GM12878 (cell line): ENCODE results near the gene PLEKHM3. TPM values are rescaled to one million over a fixed set of nuclear protein-coding genes. Genes with fewer than 3 reads are reported as not detected.

Source experiments
- ATAC-seq: fragments of 200-7000 bp; cut with Tn5 transposase; 3 replicates; pipeline ENCODE4 v1.9.1; 2020; ENCODE audit warnings: mild to moderate bottlenecking, moderate library complexity
- BruUV-seq: library from RNA; stranded (reverse); fragments of 400-500 nt; replicated peaks from 2 replicates; lab custom pipeline; 2021; lab: Mats Ljungman, UMichigan
- CTCF ChIA-PET: fragments of 300-600 bp; sonication (Branson Sonifier 250); formaldehyde crosslinking; extraction: SDS; loops from one replicate; lab custom pipeline; 2021; ENCODE audit warnings: inconsistent platforms; lab: Yijun Ruan, JAX
- POLR2A ChIA-PET: fragments of 350-600 bp; formaldehyde crosslinking; extraction: SDS; loops from one replicate; lab custom pipeline; 2021; ENCODE audit warnings: inconsistent platforms; lab: Charles Lee
- RAD21 ChIA-PET: fragments of 300-600 bp; sonication (Branson Sonifier 250); formaldehyde crosslinking; loops from one replicate; lab custom pipeline; 2023; ENCODE audit warnings: antibody characterized with exemption; ENCODE audit not compliant: unreplicated experiment; lab: Charles Lee
- SMC1A ChIA-PET: fragments of 300-600 bp; sonication (Branson Sonifier 250); formaldehyde crosslinking; loops from one replicate; lab custom pipeline; 2023; ENCODE audit not compliant: unreplicated experiment, uncharacterized antibody; lab: Charles Lee
- DNase-seq: peaks from one replicate; pipeline ENCODE4 v3.0.0-alpha.2; 2011; ENCODE audit warnings: low read depth, low spot score
- FAIRE-seq: peaks from 3 replicates; lab custom pipeline; 2011; peaks lifted over from hg19 to GRCh38; lab: Jason Lieb, UNC
- H2AFZ ChIP-seq: 2 replicates; pipeline ENCODE4 v1.6.0; 2011; ENCODE audit warnings: low read depth, low read length, control low read depth; ENCODE audit not compliant: control insufficient read depth
- H3K27ac ChIP-seq: 2 replicates; pipeline ENCODE4 v1.5.1; 2011; ENCODE audit warnings: control low read depth; ENCODE audit not compliant: control insufficient read depth, insufficient read depth
- H3K27me3 ChIP-seq, 2 experiments: replicated peaks in 1 of 2; 2 replicates each; pipeline versions ENCODE4 v1.6.0 to v1.6.1; 2011; ENCODE audit warnings: low read length in 1 of 2; ENCODE audit not compliant: control insufficient read depth in 2 of 2, insufficient read depth in 2 of 2
- H3K36me3 ChIP-seq, 2 experiments: 2 replicates each; pipeline ENCODE4 v1.5.1; 2011; ENCODE audit warnings: low read length in 1 of 2; ENCODE audit not compliant: control insufficient read depth in 2 of 2, insufficient read depth in 2 of 2
- H3K4me1 ChIP-seq: 2 replicates; pipeline ENCODE4 v1.6.1; 2011; ENCODE audit warnings: mild to moderate bottlenecking, low read length, moderate library complexity, mixed read lengths; ENCODE audit not compliant: control insufficient read depth, insufficient read depth
- H3K4me2 ChIP-seq: 2 replicates; pipeline ENCODE4 v1.6.0; 2011; ENCODE audit warnings: control low read depth; ENCODE audit not compliant: control insufficient read depth, insufficient read depth
- H3K4me3 ChIP-seq: fragments of 200-600 bp; sonication (generic); 2 replicates; pipeline ENCODE4 v1.5.1; 2016
- H3K79me2 ChIP-seq: 2 replicates; pipeline ENCODE4 v1.6.0; 2011; ENCODE audit warnings: low read length; ENCODE audit not compliant: control insufficient read depth, insufficient read depth
- H3K9ac ChIP-seq: 2 replicates; pipeline ENCODE4 v1.8.0; 2011; ENCODE audit warnings: low read length, control low read depth, mixed read lengths; ENCODE audit not compliant: control insufficient read depth, insufficient read depth
- H3K9me3 ChIP-seq: replicated peaks from 3 replicates; pipeline ENCODE4 v1.5.1; 2011; ENCODE audit warnings: mild to moderate bottlenecking, low read length; ENCODE audit not compliant: control insufficient read depth, insufficient read depth
- H4K20me1 ChIP-seq: 2 replicates; pipeline ENCODE4 v1.6.0; 2011; ENCODE audit not compliant: control insufficient read depth, insufficient read depth
- FOS ChIP-seq: IDR thresholded peaks from 3 replicates; pipeline ENCODE4 v1.6.1; 2011; ENCODE audit warnings: borderline replicate concordance; ENCODE audit not compliant: insufficient read length; ENCODE audit errors: extremely low read depth
- IKZF2 ChIP-seq, 2 experiments: fragments of 450-650 bp; IDR thresholded peaks; 2 replicates each; pipeline ENCODE4 v1.6.1; 2017; ENCODE audit warnings: mild to moderate bottlenecking in 2 of 2, moderate library complexity in 2 of 2
- NFYB ChIP-seq: IDR thresholded peaks from 2 replicates; pipeline ENCODE4 v1.6.1; 2011; ENCODE audit warnings: low read depth, mild to moderate bottlenecking, low read length, improper control_type of control experiment, moderate library complexity; ENCODE audit not compliant: insufficient read depth
- NRF1 ChIP-seq: conservative IDR thresholded peaks from 2 replicates; pipeline ENCODE4 v1.6.1; 2011; ENCODE audit warnings: mild to moderate bottlenecking, low read depth, low read length, improper control_type of control experiment
- PAX5 ChIP-seq: IDR thresholded peaks from 2 replicates; pipeline ENCODE4 v1.6.1; 2011; ENCODE audit warnings: low read depth, low read length, borderline replicate concordance
- POLR2AphosphoS2 ChIP-seq: IDR thresholded peaks from 2 replicates; pipeline ENCODE4 v1.6.1; 2011; ENCODE audit warnings: low read depth, mild to moderate bottlenecking, low read length, improper control_type of control experiment, moderate library complexity
- SREBF2 ChIP-seq: IDR thresholded peaks from 2 replicates; pipeline ENCODE4 v1.6.1; 2012; ENCODE audit warnings: mild to moderate bottlenecking, low read length
- TARDBP ChIP-seq: IDR thresholded peaks from 2 replicates; pipeline ENCODE4 v1.6.1; 2016; ENCODE audit warnings: borderline replicate concordance
- ZSCAN29 ChIP-seq: fragments of 450-650 bp; IDR thresholded peaks from 2 replicates; pipeline ENCODE4 v1.6.1; 2017; ENCODE audit warnings: mild to moderate bottlenecking, moderate library complexity
- in situ Hi-C: fragments of 300-500 bp; cut with MboI; formaldehyde crosslinking; loops from 9 replicates; pipeline ENCODE4 v1.14.3; 2018; ENCODE audit warnings: mixed read lengths
- intact Hi-C: fragments of 100-400 bp; cut with micrococcal nuclease; formaldehyde crosslinking; loops from one replicate; pipeline ENCODE4 v1.14.2; 2022; ENCODE audit not compliant: unreplicated experiment
- polyA plus RNA-seq, 11 experiments: library from polyadenylated mRNA; depleted of rRNA in 4 of 11; unstranded in 6 of 11; stranded (reverse) in 5 of 11; fragments of >200 nt; fragmentation: Nextera tagmentation in 4 of 11; fragmentation: Illumina TruSeq in 1 of 11; extraction: Ambion mirVana in 4 of 11; extraction: Trizol in 1 of 11; gene quantifications; 1 replicate in 1 of 11; 2 replicates in 10 of 11; pipeline versions ENCODE4 v1.2.1 to v1.2.3, GENCODE V29; 2011 to 2016; ENCODE audit warnings: inconsistent platforms in 2 of 11, missing spikeins in 2 of 11, low read depth in 1 of 11
- total RNA-seq, 4 experiments: library from RNA; depleted of rRNA in 3 of 4; stranded (reverse); fragments of >200 nt in 3 of 4; fragmentation: Illumina TruSeq in 1 of 4; extraction: Trizol in 1 of 4; gene quantifications; 2 replicates each; pipeline versions ENCODE4 v1.2.1 to v1.2.3, GENCODE V29; 2013 to 2021
- TF ChIP-seq, protein P1 (sequence below): IDR thresholded peaks from 2 replicates; pipeline ENCODE4 v1.6.1; 2011; ENCODE audit warnings: low read depth, mild to moderate bottlenecking, low read length, moderate library complexity, borderline replicate concordance; ENCODE audit errors: extremely low read depth

Gene PLEKHM3
- total and polyA plus RNA-seq, 10 of the 15 experiments (the other 5 are each of a cell fraction or from before 2014, with no cell fraction given), result 1.4 to 5.6 (median 3.0) TPM

DNA sequence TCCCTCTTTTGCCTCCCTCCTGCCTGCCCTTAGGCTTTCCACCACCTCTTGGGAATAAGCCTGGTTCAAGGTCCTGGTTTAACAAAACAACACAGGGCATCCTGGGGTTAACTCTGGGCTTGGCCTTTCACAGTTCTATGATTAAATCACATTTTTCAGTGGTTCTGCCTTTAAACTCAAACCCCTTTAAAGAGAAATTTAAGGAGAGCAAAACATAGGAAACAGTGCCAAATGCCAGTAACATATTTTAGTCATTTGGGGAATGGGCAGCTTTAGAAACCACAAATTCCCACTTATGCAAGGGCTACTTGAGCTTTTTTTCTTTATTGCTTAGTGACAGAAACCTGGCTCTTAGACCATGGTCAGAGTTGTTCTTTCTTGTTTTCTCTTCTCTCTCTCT lies 143.4 kb downstream of the PLEKHM3 start:
- Histone ChIP-seq H3K4me1 (no peaks in the 10 kb centered on the region; the same call in 1 of the 2 replicates), H3K27me3 (no peaks in the 10 kb centered on the region), H2AFZ (no peak overlapping the region), H3K36me3 (no peaks in the 10 kb centered on the region), H3K9me3 (no peaks in the 10 kb centered on the region), H3K9ac (no peak overlapping the region), H4K20me1 (no peaks in the 10 kb centered on the region), H3K79me2 (no peaks in the 10 kb centered on the region), H3K4me2 (no peak overlapping the region), H3K27ac (no peak overlapping the region), H3K4me3 (no peak overlapping the region)
- in situ Hi-C loops, result no loop called here
- DNase-seq (no peak), FAIRE-seq (no peak), ATAC-seq (no peak)
- RAD21 ChIA-PET, result interaction anchor here (1.2 kb wide), 1 partner anchor 112 kb away, joined by 3 read pairs; the partner anchor contains the start of gene FZD5
- POLR2A ChIA-PET, result interaction anchor here (1.4 kb wide), 1 partner anchor 11 kb away, joined by 5 read pairs; no protein-coding TSS in a partner anchor
- TF ChIP-seq PAX5, result no peak
- no peak for TF ChIP-seq TARDBP
- TF ChIP-seq POLR2AphosphoS2, result no peak
- no peak for TF ChIP-seq SREBF2
- TF ChIP-seq NRF1, result no peak
- TF ChIP-seq FOS, result no peak
- no peak for TF ChIP-seq IKZF2 (IDR thresholded peaks at IDR 0.05)
- TF ChIP-seq, protein P1, sequence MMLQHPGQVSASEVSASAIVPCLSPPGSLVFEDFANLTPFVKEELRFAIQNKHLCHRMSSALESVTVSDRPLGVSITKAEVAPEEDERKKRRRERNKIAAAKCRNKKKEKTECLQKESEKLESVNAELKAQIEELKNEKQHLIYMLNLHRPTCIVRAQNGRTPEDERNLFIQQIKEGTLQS, result no peak
- TF ChIP-seq ZSCAN29, result no peak
- no peak for TF ChIP-seq NFYB
- intact Hi-C loops, result no loop called here
- BruUV-seq, result no TSS peak
- CTCF ChIA-PET, result interaction anchor here (0.6 to 1.2 kb wide), 2 partner anchors 8 to 191 kb away, joined by 3 to 5 read pairs; no protein-coding TSS in a partner anchor
- SMC1A ChIA-PET, result interaction anchor here (1.0 to 1.7 kb wide), 3 partner anchors 11 to 71 kb away, joined by 3 to 5 read pairs (median 3); no protein-coding TSS in a partner anchor
